HL-60 (cell line): ENCODE data around the gene NTN1.

Source experiments
- CTCF ChIP-seq: IDR thresholded peaks from one replicate; pipeline ENCODE4 v1.5.1; 2011; ENCODE audit warnings: low read length, control low read depth, inconsistent platforms; ENCODE audit not compliant: insufficient read depth
- GABPA ChIP-seq: IDR thresholded peaks from 2 replicates; pipeline ENCODE4 v1.6.1; 2012; ENCODE audit warnings: low read depth
- REST ChIP-seq: IDR thresholded peaks from 2 replicates; pipeline ENCODE4 v1.6.1; 2012; ENCODE audit warnings: low read depth; ENCODE audit not compliant: insufficient replicate concordance

- TF ChIP-seq REST (no peak), CTCF (no peak), GABPA (no peak)
Measured at GRCh38 chr17:9261081-9262012, 240.0 kb downstream of the NTN1 start.
